H9 (cell line): ENCODE measurements around the gene EFCAB10. TPM values are rescaled to one million over a fixed set of nuclear protein-coding genes. Genes with fewer than 3 reads are reported as not detected.

Experiments used
- DNase-seq: peaks from one replicate; pipeline ENCODE4 v3.0.0-alpha.2; 2017
- H2AFZ ChIP-seq: one replicate; pipeline ENCODE4 v1.6.1; 2013; ENCODE audit warnings: mild to moderate bottlenecking, low read length, control low read depth, moderate library complexity
- H2AK5ac ChIP-seq: 2 replicates; pipeline ENCODE4 v1.6.1; 2013; ENCODE audit warnings: low read length, control low read depth, mixed read lengths; ENCODE audit not compliant: insufficient read length
- H2BK120ac ChIP-seq: one replicate; pipeline ENCODE4 v1.6.1; 2013; ENCODE audit warnings: low read depth, mild to moderate bottlenecking, low read length, control low read depth, inconsistent platforms; ENCODE audit not compliant: poor library complexity, severe bottlenecking
- H2BK12ac ChIP-seq: 2 replicates; pipeline ENCODE4 v1.6.1; 2013; ENCODE audit warnings: low read length, control low read depth, mixed read lengths, low read depth; ENCODE audit not compliant: insufficient read length
- H2BK15ac ChIP-seq: 2 replicates; pipeline ENCODE4 v1.6.1; 2013; ENCODE audit warnings: low read depth, low read length, control low read depth
- H2BK20ac ChIP-seq: one replicate; pipeline ENCODE4 v1.6.1; 2013; ENCODE audit warnings: low read depth, mild to moderate bottlenecking, low read length, control low read depth, inconsistent platforms; ENCODE audit not compliant: poor library complexity, severe bottlenecking
- H2BK5ac ChIP-seq: 2 replicates; pipeline ENCODE4 v1.6.1; 2013; ENCODE audit warnings: low read length, control low read depth, mixed read lengths; ENCODE audit not compliant: insufficient read length
- H3K14ac ChIP-seq: 2 replicates; pipeline ENCODE4 v1.6.1; 2013; ENCODE audit warnings: low read length, control low read depth; ENCODE audit not compliant: insufficient read depth
- H3K18ac ChIP-seq: 2 replicates; pipeline ENCODE4 v1.6.1; 2013; ENCODE audit warnings: low read depth, mild to moderate bottlenecking, mixed read lengths, low read length, control low read depth; ENCODE audit not compliant: insufficient read length
- H3K23ac ChIP-seq: 2 replicates; pipeline ENCODE4 v1.6.1; 2013; ENCODE audit warnings: low read length, control low read depth, mixed read lengths, low read depth; ENCODE audit not compliant: insufficient read length
- H3K23me2 ChIP-seq: 2 replicates; pipeline ENCODE4 v1.6.1; 2013; ENCODE audit warnings: low read depth, mild to moderate bottlenecking, mixed read lengths, low read length, control low read depth; ENCODE audit not compliant: insufficient read length, poor library complexity, severe bottlenecking
- H3K27ac ChIP-seq: 2 replicates; pipeline ENCODE4 v1.5.1; 2013; ENCODE audit warnings: low read length, control low read depth, mixed read lengths, low read depth; ENCODE audit not compliant: insufficient read length
- H3K27me3 ChIP-seq: 2 replicates; pipeline ENCODE4 v1.6.1; 2013; ENCODE audit warnings: low read length, control low read depth, inconsistent platforms; ENCODE audit not compliant: insufficient read depth
- H3K4ac ChIP-seq: 2 replicates; pipeline ENCODE4 v1.6.1; 2013; ENCODE audit warnings: low read depth, mild to moderate bottlenecking, control low read depth, inconsistent platforms, low read length, moderate library complexity
- H3K4me1 ChIP-seq: 2 replicates; pipeline ENCODE4 v1.6.1; 2013; ENCODE audit warnings: low read length, control low read depth, inconsistent platforms; ENCODE audit not compliant: insufficient read depth
- H3K4me2 ChIP-seq: 2 replicates; pipeline ENCODE4 v1.6.1; 2013; ENCODE audit warnings: low read length, control low read depth, mixed read lengths; ENCODE audit not compliant: insufficient read length, insufficient read depth
- H3K56ac ChIP-seq: 2 replicates; pipeline ENCODE4 v1.6.1; 2013; ENCODE audit warnings: low read depth, mild to moderate bottlenecking, mixed read lengths, low read length, control low read depth; ENCODE audit not compliant: insufficient read length
- H3K79me1 ChIP-seq: 2 replicates; pipeline ENCODE4 v1.6.1; 2013; ENCODE audit warnings: low read depth, mild to moderate bottlenecking, moderate library complexity, low read length, control low read depth, inconsistent platforms; ENCODE audit not compliant: insufficient read depth, poor library complexity, severe bottlenecking
- H3K79me2 ChIP-seq: 2 replicates; pipeline ENCODE4 v1.6.1; 2013; ENCODE audit warnings: low read length, control low read depth, inconsistent platforms; ENCODE audit not compliant: insufficient read depth
- H3K9ac ChIP-seq: 2 replicates; pipeline ENCODE4 v1.6.1; 2013; ENCODE audit warnings: low read length, control low read depth, mixed read lengths; ENCODE audit not compliant: insufficient read length; ENCODE audit errors: extremely low read depth
- H3K9me3 ChIP-seq: one replicate; pipeline ENCODE4 v1.6.1; 2013; ENCODE audit warnings: low read depth, low read length, inconsistent platforms; ENCODE audit not compliant: control insufficient read depth
- H3T11ph ChIP-seq: one replicate; pipeline ENCODE4 v1.6.1; 2013; ENCODE audit warnings: mild to moderate bottlenecking, low read length, control low read depth, inconsistent platforms
- H4K20me1 ChIP-seq: one replicate; pipeline ENCODE4 v1.6.1; 2013; ENCODE audit not compliant: control insufficient read depth, insufficient read length, insufficient read depth
- H4K5ac ChIP-seq: 2 replicates; pipeline ENCODE4 v1.6.1; 2013; ENCODE audit warnings: low read depth, mild to moderate bottlenecking, mixed read lengths, low read length, control low read depth; ENCODE audit not compliant: insufficient read length
- H4K8ac ChIP-seq: replicated peaks from 2 replicates; pipeline ENCODE4 v1.6.1; 2013; ENCODE audit warnings: low read length, control low read depth, mixed read lengths, low read depth; ENCODE audit not compliant: insufficient read length
- H4K91ac ChIP-seq: 2 replicates; pipeline ENCODE4 v1.6.1; 2013; ENCODE audit warnings: low read depth, mild to moderate bottlenecking, moderate library complexity, mixed read lengths, low read length, control low read depth; ENCODE audit not compliant: insufficient read length
- H3K27ac Mint-ChIP-seq, 3 experiments: 2 replicates in 2 of 3; 3 replicates in 1 of 3; pipeline ENCODE4 v1.8.0; 2020 to 2021; ENCODE audit warnings: mixed read lengths in 3 of 3, mild to moderate bottlenecking in 1 of 3, moderate library complexity in 1 of 3
- H3K27me3 Mint-ChIP-seq: 2 replicates; pipeline ENCODE4 v1.8.0; 2021; ENCODE audit warnings: low read depth, mild to moderate bottlenecking, moderate library complexity, mixed read lengths
- H3K36me3 Mint-ChIP-seq, 3 experiments: 2 replicates in 2 of 3; 3 replicates in 1 of 3; pipeline ENCODE4 v1.8.0; 2020 to 2021; ENCODE audit warnings: low read depth in 3 of 3, mixed read lengths in 3 of 3; ENCODE audit not compliant: insufficient read depth in 1 of 3
- H3K4me1 Mint-ChIP-seq, 2 experiments: 2 replicates each; pipeline ENCODE4 v1.8.0; 2020; ENCODE audit warnings: mixed read lengths in 2 of 2
- H3K4me3 Mint-ChIP-seq, 2 experiments: 2 replicates in 1 of 2; 3 replicates in 1 of 2; pipeline ENCODE4 v1.8.0; 2020 to 2021; ENCODE audit warnings: mild to moderate bottlenecking in 2 of 2, mixed read lengths in 2 of 2, moderate library complexity in 1 of 2
- H3K9me3 Mint-ChIP-seq, 2 experiments: 2 replicates in 1 of 2; 3 replicates in 1 of 2; pipeline ENCODE4 v1.8.0; 2020; ENCODE audit warnings: mild to moderate bottlenecking in 2 of 2, mixed read lengths in 2 of 2, moderate library complexity in 1 of 2
- WGBS: extraction: QIAGEN DNeasy Blood & Tissue Kit; methylation state at CpG from one replicate; pipeline ENCODE4 v1.1.7; 2013; ENCODE audit warnings: missing lambda C conversion rate, low lambda C conversion rate, mixed read lengths; ENCODE audit not compliant: insufficient read length; ENCODE audit errors: extremely low coverage; 5-methylcytosine and 5-hydroxymethylcytosine counted together
- total RNA-seq: library from RNA; stranded (reverse); gene quantifications from 2 replicates; pipeline ENCODE4 v1.2.1, GENCODE V29; 2021
- TF ChIP-seq, protein P1 (sequence below): fragments of 200-600 bp; sonication (generic); conservative IDR thresholded peaks from 3 replicates; pipeline ENCODE4 v1.8.0; 2021; ENCODE audit warnings: antibody characterized with exemption, mild to moderate bottlenecking

Gene EFCAB10
- total RNA-seq, 1 experiment from 2014 or later = 1.5 TPM

DNA sequence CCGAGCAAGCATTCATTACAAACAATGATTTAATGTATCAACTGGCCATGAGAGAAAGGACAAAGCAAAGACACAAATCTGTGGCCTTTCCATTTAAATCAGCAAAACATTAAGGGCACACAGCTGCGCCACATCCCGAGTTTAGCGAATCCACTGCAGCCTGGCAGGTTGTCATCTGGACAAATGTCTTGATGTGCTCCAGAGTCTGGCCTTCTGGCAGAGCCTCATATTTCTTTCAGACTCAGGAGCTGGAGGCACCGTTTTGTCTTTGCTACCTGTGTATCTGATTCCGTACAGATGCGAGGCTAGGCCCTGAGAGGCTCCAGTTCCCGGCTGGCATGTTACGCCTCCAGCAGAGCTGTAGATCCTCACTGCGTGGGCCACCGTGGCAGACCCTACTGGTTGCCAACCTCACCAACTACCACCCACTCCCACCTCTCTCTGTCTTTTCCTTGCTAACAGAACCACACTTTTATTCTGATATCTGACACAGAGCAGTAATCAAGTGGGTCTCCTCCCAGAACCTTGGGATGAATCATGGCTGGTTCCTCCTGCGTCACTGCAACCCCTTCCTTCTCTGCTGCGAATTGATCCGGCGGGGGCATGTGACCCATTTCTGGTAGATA is 40.9 kb upstream of the EFCAB10 start:
- H3K36me3 Mint-ChIP-seq = peaks cover 40 to 72% (median 70%) of the 10 kb centered on the region in 3 experiments
- no peaks in the 10 kb centered on the region for H3K27me3 Mint-ChIP-seq
- Histone ChIP-seq H3K14ac (no peak overlapping the region), H3K56ac (no peak overlapping the region), H3K4ac (no peak overlapping the region), H2AK5ac (no peak overlapping the region), H3T11ph (no peak overlapping the region), H3K4me2 (no peak overlapping the region), H3K18ac (no peak overlapping the region), H2AFZ (no peak overlapping the region), H2BK15ac (no peak overlapping the region), H3K27me3 (no peaks in the 10 kb centered on the region), H4K8ac (no peak overlapping the region), H2BK12ac (no peak overlapping the region), H3K9ac (no peak overlapping the region), H3K79me1 (no peaks in the 10 kb centered on the region), H3K4me1 (no peaks in the 10 kb centered on the region), H2BK120ac (no peak overlapping the region), H2BK5ac (no peak overlapping the region), H3K79me2 (peaks cover 4% of the 10 kb centered on the region; the same call in 1 of the 2 replicates), H3K27ac (no peak overlapping the region), H4K20me1 (peaks cover 2% of the 10 kb centered on the region), H3K23ac (no peak overlapping the region), H4K5ac (no peak overlapping the region), H4K91ac (no peak overlapping the region), H2BK20ac (no peak overlapping the region), H3K23me2 (no peaks in the 10 kb centered on the region), H3K9me3 (peaks cover 9% of the 10 kb centered on the region)
- H3K4me1 Mint-ChIP-seq = peaks cover 4 to 10% of the 10 kb centered on the region in 2 experiments; a peak in 3 of 4 replicates
- peak overlapping the region; percentile 5 to 73 (median 9); a peak in 4 of 7 replicates for H3K27ac Mint-ChIP-seq
- DNase-seq = no peak
- no peak overlapping the region; a peak in 1 of 5 replicates for H3K4me3 Mint-ChIP-seq
- WGBS = no CpG with 5 or more reads among the region's 15 CpGs
- TF ChIP-seq, protein P1, sequence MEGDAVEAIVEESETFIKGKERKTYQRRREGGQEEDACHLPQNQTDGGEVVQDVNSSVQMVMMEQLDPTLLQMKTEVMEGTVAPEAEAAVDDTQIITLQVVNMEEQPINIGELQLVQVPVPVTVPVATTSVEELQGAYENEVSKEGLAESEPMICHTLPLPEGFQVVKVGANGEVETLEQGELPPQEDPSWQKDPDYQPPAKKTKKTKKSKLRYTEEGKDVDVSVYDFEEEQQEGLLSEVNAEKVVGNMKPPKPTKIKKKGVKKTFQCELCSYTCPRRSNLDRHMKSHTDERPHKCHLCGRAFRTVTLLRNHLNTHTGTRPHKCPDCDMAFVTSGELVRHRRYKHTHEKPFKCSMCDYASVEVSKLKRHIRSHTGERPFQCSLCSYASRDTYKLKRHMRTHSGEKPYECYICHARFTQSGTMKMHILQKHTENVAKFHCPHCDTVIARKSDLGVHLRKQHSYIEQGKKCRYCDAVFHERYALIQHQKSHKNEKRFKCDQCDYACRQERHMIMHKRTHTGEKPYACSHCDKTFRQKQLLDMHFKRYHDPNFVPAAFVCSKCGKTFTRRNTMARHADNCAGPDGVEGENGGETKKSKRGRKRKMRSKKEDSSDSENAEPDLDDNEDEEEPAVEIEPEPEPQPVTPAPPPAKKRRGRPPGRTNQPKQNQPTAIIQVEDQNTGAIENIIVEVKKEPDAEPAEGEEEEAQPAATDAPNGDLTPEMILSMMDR = no peak
- H3K9me3 Mint-ChIP-seq = peaks cover 13 to 15% of the 10 kb centered on the region in 2 experiments
